Measurements from ENCODE around the gene SLIT1. TPM values are rescaled to one million over a fixed set of nuclear protein-coding genes. Genes with fewer than 3 reads are reported as not detected.

Gene SLIT1
- total and polyA plus RNA-seq, 3 donors from 2014 or later, result 1.9 to 4.6 (median 2.5) TPM

GRCh38 chr10:97018251-97019212 lies 167.2 kb downstream of the SLIT1 start:
- WGBS, 2 donors, result 93% methylated on average over 6 to 18 of the region's 18 CpGs
- H3K4me1 ChIP-seq, result peaks cover 12% of the 10 kb centered on the region
- intact Hi-C loops (cut with DNase I; ENCODE audit: low total_unique reads), result no loop called here
- H3K27ac ChIP-seq, result no peak overlapping the region
- no peaks in the 10 kb centered on the region for H3K9me3 ChIP-seq
- no peak for DNase-seq
- H3K4me3 ChIP-seq, result no peak overlapping the region
- H3K36me3 ChIP-seq (ENCODE audit: low read depth, missing control alignments), result no peaks in the 10 kb centered on the region
- no peaks in the 10 kb centered on the region for H3K27me3 ChIP-seq
- TF ChIP-seq POLR2A (IDR thresholded peaks at IDR 0.05), result no peak
- TF ChIP-seq CTCF (IDR thresholded peaks at IDR 0.05), result no peak

GRCh38 chr10:97017474-97017903 lies 168.3 kb downstream of the SLIT1 start:
- H3K4me3 ChIP-seq, result no peak overlapping the region
- no peaks in the 10 kb centered on the region for H3K27me3 ChIP-seq
- TF ChIP-seq POLR2A (IDR thresholded peaks at IDR 0.05) (no peak), CTCF (IDR thresholded peaks at IDR 0.05) (no peak)
- H3K27ac ChIP-seq, result no peak overlapping the region
- 84 to 92% methylated on average over 2 to 5 of the region's 5 CpGs for WGBS, 2 donors
- no peak for DNase-seq
- H3K36me3 ChIP-seq (ENCODE audit: low read depth, missing control alignments), result no peaks in the 10 kb centered on the region
- intact Hi-C loops (cut with DNase I; ENCODE audit: low total_unique reads), result no loop called here
- H3K9me3 ChIP-seq, result no peaks in the 10 kb centered on the region
- H3K4me1 ChIP-seq, result peaks cover 12% of the 10 kb centered on the region

- TF ChIP-seq POLR2A (IDR thresholded peaks at IDR 0.05), result no peak
- TF ChIP-seq CTCF (IDR thresholded peaks at IDR 0.05), result no peak
- no peaks in the 10 kb centered on the region for H3K36me3 ChIP-seq (ENCODE audit: low read depth, missing control alignments)
- peaks cover 12% of the 10 kb centered on the region for H3K4me1 ChIP-seq
- no peaks in the 10 kb centered on the region for H3K9me3 ChIP-seq
- no peak overlapping the region for H3K27ac ChIP-seq
- H3K4me3 ChIP-seq, result no peak overlapping the region
- no peak for DNase-seq
- 79 to 86% methylated on average over 15 of the region's 15 CpGs for WGBS, 2 donors
- intact Hi-C loops (cut with DNase I; ENCODE audit: low total_unique reads), result no loop called here
- H3K27me3 ChIP-seq, result no peaks in the 10 kb centered on the region
Observed at GRCh38 chr10:97016728-97017473, 168.9 kb downstream of the SLIT1 start.

GRCh38 chr10:97015240-97015639 lies 170.5 kb downstream of the SLIT1 start:
- Histone ChIP-seq H3K9me3 (no peaks in the 10 kb centered on the region), H3K27ac (no peak overlapping the region), H3K4me3 (no peak overlapping the region), H3K27me3 (no peaks in the 10 kb centered on the region), H3K36me3 (ENCODE audit: low read depth, missing control alignments) (no peaks in the 10 kb centered on the region), H3K4me1 (peaks cover 3% of the 10 kb centered on the region)
- no peak for DNase-seq
- WGBS, 2 donors, result 76 to 94% methylated on average over 1 of the region's 1 CpG
- intact Hi-C loops (cut with DNase I; ENCODE audit: low total_unique reads), result no loop called here
- TF ChIP-seq POLR2A (IDR thresholded peaks at IDR 0.05), result no peak

- H3K4me3 ChIP-seq, result no peak overlapping the region
- intact Hi-C loops (cut with DNase I; ENCODE audit: low total_unique reads), result no loop called here
- H3K27me3 ChIP-seq, result no peaks in the 10 kb centered on the region
- no peaks in the 10 kb centered on the region for H3K36me3 ChIP-seq (ENCODE audit: low read depth, missing control alignments)
- DNase-seq, result no peak
- no peak overlapping the region for H3K27ac ChIP-seq
- TF ChIP-seq POLR2A (IDR thresholded peaks at IDR 0.05) (no peak), CTCF (IDR thresholded peaks at IDR 0.05) (no peak)
- no peaks in the 10 kb centered on the region for H3K4me1 ChIP-seq
- WGBS, 2 donors, result 89 to 92% methylated on average over 5 to 8 of the region's 8 CpGs
- H3K9me3 ChIP-seq, result no peaks in the 10 kb centered on the region
Observed at GRCh38 chr10:97013983-97014382, 171.8 kb downstream of the SLIT1 start.

Measured in testis (tissue), 3 donors.